Smooth muscle cell (in vitro differentiated cells): ENCODE data around the gene LPA. TPM values are rescaled to one million over a fixed set of nuclear protein-coding genes. Genes with fewer than 3 reads are reported as not detected.
"Not testable (repeated sequence)": the region's sequence is repeated elsewhere in the genome, so short reads cannot be mapped to it uniquely, and the experiment has no call there.

Experiments
- DNase-seq: peaks from one replicate; lab custom pipeline; 2025; ENCODE audit not compliant: unreplicated experiment; lab: John Stamatoyannopoulos, UW
- H2AFZ ChIP-seq: fragments of 200-600 bp; sonication (generic); 2 replicates; pipeline ENCODE4 v1.6.0; 2016; ENCODE audit warnings: antibody characterized with exemption, low read depth, mild to moderate bottlenecking
- H3F3A ChIP-seq: fragments of 200-600 bp; sonication (generic); 2 replicates; pipeline ENCODE4 v1.6.0; 2017; ENCODE audit warnings: antibody characterized with exemption, low read depth
- H3K27ac ChIP-seq: fragments of 200-600 bp; sonication (generic); 2 replicates; pipeline ENCODE4 v1.5.1; 2016; ENCODE audit warnings: low read depth, mild to moderate bottlenecking
- H3K27me3 ChIP-seq: fragments of 200-600 bp; sonication (generic); 2 replicates; pipeline ENCODE4 v1.6.1; 2016; ENCODE audit warnings: low read depth, mild to moderate bottlenecking
- H3K36me3 ChIP-seq: fragments of 200-600 bp; sonication (generic); 2 replicates; pipeline ENCODE4 v1.5.1; 2016; ENCODE audit warnings: low read depth
- H3K4me1 ChIP-seq: fragments of 200-600 bp; sonication (generic); 2 replicates; pipeline ENCODE4 v1.5.1; 2016; ENCODE audit warnings: low read depth
- H3K4me2 ChIP-seq: fragments of 200-600 bp; sonication (generic); 2 replicates; pipeline ENCODE4 v1.6.0; 2016; ENCODE audit warnings: mild to moderate bottlenecking
- H3K4me3 ChIP-seq: fragments of 200-600 bp; sonication (generic); 2 replicates; pipeline ENCODE4 v1.5.1; 2016; ENCODE audit warnings: mild to moderate bottlenecking
- H3K79me2 ChIP-seq: fragments of 200-600 bp; sonication (generic); 2 replicates; pipeline ENCODE4 v1.6.0; 2016; ENCODE audit warnings: low read depth, mild to moderate bottlenecking
- H3K9ac ChIP-seq: fragments of 200-600 bp; sonication (generic); 2 replicates; pipeline ENCODE4 v1.6.0; 2016; ENCODE audit warnings: low read depth
- H3K9me3 ChIP-seq: fragments of 200-600 bp; sonication (generic); replicated peaks from 2 replicates; pipeline ENCODE4 v1.5.1; 2016; ENCODE audit warnings: low read depth
- H4K20me1 ChIP-seq: fragments of 200-600 bp; sonication (generic); 2 replicates; pipeline ENCODE4 v1.6.0; 2016; ENCODE audit warnings: low read depth
- CTCF ChIP-seq: fragments of 200-600 bp; sonication (generic); IDR thresholded peaks from 2 replicates; pipeline ENCODE4 v1.5.1; 2017; ENCODE audit warnings: borderline replicate concordance, mild to moderate bottlenecking, antibody characterized with exemption; ENCODE audit not compliant: insufficient read depth, poor library complexity, severe bottlenecking
- WGBS: methylation state at CpG from one replicate; pipeline ENCODE4 v1.1.7; 2016; ENCODE audit warnings: low lambda C conversion rate; 5-methylcytosine and 5-hydroxymethylcytosine counted together
- polyA plus RNA-seq: library from polyadenylated mRNA; unstranded; fragments of >200 nt; fragmentation: Nextera tagmentation; extraction: Ambion mirVana; gene quantifications from 2 replicates; pipeline ENCODE4 v1.2.1, GENCODE V29; 2016
- total RNA-seq: library from RNA; depleted of rRNA; stranded (reverse); fragments of >200 nt; gene quantifications from 2 replicates; pipeline ENCODE4 v1.2.3, GENCODE V29; 2014

Gene LPA
- total and polyA plus RNA-seq, 2 experiments from 2014 or later: not detected

- H3K4me3 ChIP-seq: no peak overlapping the region
- WGBS: 83% methylated on average over 5 of the region's 5 CpGs
- no peak overlapping the region for H3K4me2 ChIP-seq
- no peak for DNase-seq
- no peak overlapping the region for H2AFZ ChIP-seq
- no peak for TF ChIP-seq CTCF
- no peaks in the 10 kb centered on the region for H3K79me2 ChIP-seq
- H3K27ac ChIP-seq: no peak overlapping the region
- H3K4me1 ChIP-seq: no peaks in the 10 kb centered on the region
- no peaks in the 10 kb centered on the region for H3K36me3 ChIP-seq
- H4K20me1 ChIP-seq: no peaks in the 10 kb centered on the region
- no peaks in the 10 kb centered on the region for H3K27me3 ChIP-seq
- no peaks in the 10 kb centered on the region for H3K9me3 ChIP-seq
- no peak overlapping the region for H3K9ac ChIP-seq
- H3F3A ChIP-seq: no peaks in the 10 kb centered on the region
Observed at GRCh38 chr6:160685762-160686450, 21.8 kb upstream of the LPA start.

GRCh38 chr6:160685101-160685761 is 21.2 kb upstream of the LPA start:
- H3K79me2 ChIP-seq: not testable (repeated sequence)

GRCh38 chr6:160679402-160679769 is 15.3 kb upstream of the LPA start:
- no peak overlapping the region for H3K9ac ChIP-seq
- no peak for DNase-seq
- no peak overlapping the region for H3K27ac ChIP-seq
- 21% methylated on average over 13 of the region's 14 CpGs for WGBS
- H3K36me3 ChIP-seq: no peaks in the 10 kb centered on the region
- H3K4me1 ChIP-seq: no peaks in the 10 kb centered on the region
- H2AFZ ChIP-seq: no peak overlapping the region
- peaks cover 28% of the 10 kb centered on the region for H3K27me3 ChIP-seq
- H3K4me2 ChIP-seq: peak overlapping the region; percentile 51
- no peaks in the 10 kb centered on the region for H4K20me1 ChIP-seq
- no peaks in the 10 kb centered on the region for H3K9me3 ChIP-seq
- H3K4me3 ChIP-seq: peak overlapping the region; percentile 32
- peak; percentile 19 for TF ChIP-seq CTCF
- H3K79me2 ChIP-seq: no peaks in the 10 kb centered on the region
- no peaks in the 10 kb centered on the region for H3F3A ChIP-seq

More at GRCh38 chr6:160685101-160685761, 21.2 kb upstream of the LPA start:
- H3K36me3 ChIP-seq, H3K27ac ChIP-seq, H3K4me2 ChIP-seq, H3K4me1 ChIP-seq, H3F3A ChIP-seq, H3K9ac ChIP-seq, H3K27me3 ChIP-seq, H4K20me1 ChIP-seq, H3K4me3 ChIP-seq, H2AFZ ChIP-seq, DNase-seq, H3K9me3 ChIP-seq: not testable (repeated sequence)
- WGBS: 87% methylated on average over 31 of the region's 32 CpGs

- no peak for DNase-seq
- Histone ChIP-seq H3K9ac (no peak overlapping the region), H3K4me3 (peak overlapping the region; percentile 32), H3K79me2 (no peaks in the 10 kb centered on the region), H3K27ac (no peak overlapping the region), H3K4me1 (no peaks in the 10 kb centered on the region), H3K9me3 (no peaks in the 10 kb centered on the region), H3K4me2 (peak overlapping the region; percentile 51), H3F3A (no peaks in the 10 kb centered on the region), H3K27me3 (peaks cover 28% of the 10 kb centered on the region), H4K20me1 (no peaks in the 10 kb centered on the region), H3K36me3 (no peaks in the 10 kb centered on the region), H2AFZ (no peak overlapping the region)
- TF ChIP-seq CTCF: no peak
- WGBS: 48% methylated on average over 33 of the region's 42 CpGs
Observed at GRCh38 chr6:160678744-160679401, 14.8 kb upstream of the LPA start.
